Suppressor macrophage treated with lipopolysaccharide for 4 hours (primary cell): ENCODE results near the gene PLEK.
"Not testable (repeated sequence)": the region's sequence is repeated elsewhere in the genome, so short reads cannot be mapped to it uniquely, and the experiment has no call there.

Experiments
- DNase-seq: peaks from one replicate; pipeline ENCODE4 v3.0.0-alpha.2; 2020

The PLEK gene

DNA sequence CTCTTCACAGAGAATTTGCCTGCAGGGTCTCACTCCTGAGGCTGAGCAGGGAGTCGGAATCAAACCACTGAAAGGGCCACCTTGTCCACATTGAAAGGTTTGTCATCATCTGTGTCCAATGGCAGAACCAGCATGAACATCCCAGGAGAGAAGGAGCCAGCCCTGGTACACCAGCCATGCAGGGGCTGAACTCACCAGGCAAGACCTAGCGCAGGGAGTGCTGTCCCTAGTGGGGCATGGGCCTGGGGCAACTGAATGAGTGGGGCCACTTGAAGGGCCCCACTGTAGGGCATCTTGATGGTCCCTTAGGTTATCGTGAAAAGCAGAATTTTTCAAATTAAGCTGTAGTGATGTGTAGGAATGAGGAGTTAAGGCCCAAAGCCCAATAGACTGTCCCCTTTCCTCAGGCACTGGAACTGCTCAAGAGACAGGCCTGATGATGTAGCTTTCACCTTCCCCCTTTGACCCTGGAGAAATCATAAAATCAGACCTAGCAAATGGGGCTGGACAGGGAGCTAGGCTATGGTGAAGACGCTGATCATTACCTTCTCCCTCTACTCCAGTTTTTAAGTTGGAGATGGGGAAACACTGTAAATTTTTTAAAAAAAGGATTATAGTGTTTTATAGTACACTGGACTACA lies 8.4 kb upstream of the PLEK start:
- no peak for DNase-seq

DNA sequence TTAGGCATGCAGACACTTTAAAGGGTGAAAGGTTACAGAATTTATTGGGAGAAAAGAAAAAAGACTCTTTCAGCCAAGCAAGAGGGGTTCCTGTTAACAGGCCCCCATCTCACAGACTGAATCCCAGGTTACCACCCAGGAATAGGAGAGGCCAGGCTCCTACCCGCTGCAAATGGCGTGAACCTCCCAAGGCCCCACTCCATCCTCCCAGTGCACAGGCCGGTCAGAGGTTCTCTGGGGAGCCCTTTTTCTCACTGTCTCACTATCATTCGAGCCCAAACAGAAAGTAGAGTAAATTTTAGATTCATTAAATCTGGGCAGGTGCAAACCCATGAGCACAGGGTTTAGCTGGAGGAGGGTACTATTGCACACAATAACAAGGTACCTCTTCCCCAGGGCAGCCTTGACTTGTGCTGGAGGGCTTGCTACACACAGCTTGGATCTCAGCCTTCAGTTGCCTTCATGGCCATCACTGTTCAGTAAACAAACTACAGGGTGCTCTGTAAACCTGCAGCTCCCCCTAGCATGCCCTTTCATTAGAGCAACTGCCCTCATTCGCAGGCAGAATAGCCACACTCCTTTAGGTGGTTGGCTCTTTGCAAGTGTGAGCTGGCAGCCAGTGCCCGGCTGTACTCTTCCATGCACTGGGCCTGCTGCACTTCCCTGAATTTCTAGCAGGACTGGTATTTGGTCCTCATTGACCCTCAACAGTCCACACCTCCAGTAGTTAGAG lies 7.3 kb upstream of the PLEK start:
- peak; percentile 58 for DNase-seq

- DNase-seq: no peak
These were observed 5.2 kb upstream of the PLEK start for GRCh38 chr2:68359889-68360288.

DNA sequence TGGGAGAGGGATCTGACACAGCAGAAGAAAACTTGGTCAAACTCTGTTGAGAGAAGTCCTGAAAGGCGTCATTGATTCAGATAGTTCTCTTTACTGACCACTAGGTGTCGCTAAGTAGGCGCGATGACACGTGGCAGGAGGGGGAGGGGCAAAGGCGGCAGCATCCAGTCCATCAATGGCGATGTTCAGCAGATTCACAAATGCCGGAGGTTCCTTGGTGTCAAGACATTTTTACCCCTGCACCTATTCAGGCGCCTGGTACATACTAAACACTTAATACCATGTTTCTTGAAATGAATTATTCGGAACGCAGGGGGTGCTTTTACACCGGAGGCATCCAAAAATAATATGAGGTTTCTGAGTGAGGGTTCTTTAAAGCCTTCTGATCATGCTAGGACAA lies 3.0 kb upstream of the PLEK start:
- DNase-seq: peak; percentile 91

DNA sequence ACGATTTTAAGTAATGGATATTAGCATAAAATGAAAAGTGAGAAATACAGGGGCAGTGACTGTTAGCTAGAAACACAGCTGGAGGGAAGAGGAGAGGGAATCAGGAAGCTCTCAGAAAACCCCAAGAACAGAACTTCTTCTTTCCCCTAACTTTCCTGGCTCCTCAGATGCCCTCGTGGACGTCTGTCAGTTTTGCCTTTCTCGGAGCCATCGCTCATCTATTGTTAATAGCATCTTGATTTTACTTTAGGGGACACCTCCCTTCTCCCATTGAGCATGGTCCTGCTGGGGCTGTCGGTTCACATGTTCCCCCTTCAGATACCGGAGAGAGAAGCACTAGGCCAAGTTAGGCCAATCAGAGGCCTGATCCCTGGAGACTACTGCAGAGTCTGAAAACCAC lies 2.3 kb upstream of the PLEK start:
- DNase-seq: peak; percentile 63

- peak; percentile 71 for DNase-seq
These were observed 1.4 kb upstream of the PLEK start for GRCh38 chr2:68363721-68364120.

GRCh38 chr2:68366083-68366560 lies 1.0 kb downstream of the PLEK start:
- DNase-seq: peak; percentile 85

DNA sequence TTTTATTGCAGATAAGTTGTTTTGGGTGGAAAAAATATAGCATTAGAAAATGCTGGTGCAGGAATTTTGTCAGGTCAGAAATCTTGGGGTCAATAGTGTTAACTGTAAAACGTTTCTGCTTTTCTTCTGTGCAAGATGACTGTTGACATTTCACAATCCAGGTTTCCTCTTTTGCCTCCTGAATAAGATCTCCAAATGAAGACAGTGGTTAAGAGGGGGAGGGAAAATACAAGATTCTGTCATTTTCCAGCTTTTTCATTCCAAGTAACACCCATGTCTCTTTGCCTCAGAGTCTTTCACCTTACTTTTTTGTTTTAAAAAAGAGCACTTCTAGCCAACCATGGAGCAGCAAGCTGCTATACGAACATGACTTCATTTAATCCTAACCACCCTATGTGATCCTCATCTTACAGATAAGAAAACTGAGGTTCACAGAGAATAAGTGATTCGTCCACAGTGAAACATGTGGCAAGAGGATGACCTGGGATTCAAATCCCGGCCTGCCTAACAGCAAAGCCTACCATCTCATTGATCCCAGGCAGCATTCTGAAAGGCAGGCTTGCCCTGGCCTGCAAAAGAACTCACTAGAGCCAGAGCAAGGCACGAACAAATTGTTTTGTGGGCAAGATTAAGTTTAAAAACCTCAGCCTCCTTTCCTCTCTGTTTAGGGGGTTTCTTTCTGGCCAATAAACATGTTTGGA lies 3.0 kb downstream of the PLEK start:
- DNase-seq: peak; percentile 85

DNA sequence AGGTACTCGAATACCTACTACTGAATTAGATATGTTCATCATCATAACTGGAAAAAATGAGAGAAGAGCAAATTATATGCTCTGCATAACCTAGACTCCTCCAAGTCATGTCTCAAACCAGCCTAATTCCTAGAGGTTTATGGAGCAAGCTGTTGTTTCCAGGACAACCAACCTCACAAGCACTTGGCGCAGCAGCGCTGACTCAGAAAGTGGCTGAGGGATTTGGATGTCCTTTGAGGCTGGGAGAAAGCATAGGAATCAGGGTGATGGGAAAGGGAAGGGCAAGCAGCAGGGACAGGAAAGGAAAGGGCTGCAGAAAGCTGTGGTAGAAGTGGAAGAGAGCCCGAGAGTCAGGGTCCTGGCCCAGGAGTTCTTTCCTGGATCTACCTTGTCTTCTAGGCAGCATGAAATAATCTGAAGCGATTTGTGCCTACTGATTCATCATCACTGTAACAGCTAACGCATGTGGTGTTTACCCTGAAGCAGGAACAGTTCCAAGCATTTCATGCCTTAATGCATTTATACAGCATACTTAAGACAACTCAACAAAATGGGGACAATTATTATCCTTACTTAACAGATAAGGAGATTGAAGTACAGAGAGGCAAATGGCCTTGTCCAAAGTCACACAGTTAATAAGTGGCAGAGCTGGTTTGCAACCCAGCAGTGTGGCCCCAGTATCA lies 3.7 kb downstream of the PLEK start:
- DNase-seq: no peak

DNA sequence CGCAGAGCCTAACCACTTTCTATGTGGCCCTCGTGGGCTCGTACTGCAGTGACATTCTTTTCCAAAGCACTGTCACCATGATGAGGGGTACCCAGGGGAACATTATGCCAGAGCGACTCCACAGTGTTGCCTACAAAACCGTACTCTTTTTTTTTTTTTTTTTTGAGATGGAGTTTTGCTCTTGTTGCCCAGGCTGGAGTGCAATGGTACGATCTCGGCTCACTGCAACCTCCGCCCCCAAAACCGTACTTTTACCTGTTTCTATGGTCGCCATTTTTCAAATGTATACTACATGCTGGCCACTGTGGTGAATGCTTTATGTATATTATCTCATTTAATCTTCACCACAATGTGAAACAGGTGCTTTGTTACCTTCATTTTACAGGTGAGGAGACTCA lies 4.3 kb downstream of the PLEK start:
- no peak for DNase-seq

DNA sequence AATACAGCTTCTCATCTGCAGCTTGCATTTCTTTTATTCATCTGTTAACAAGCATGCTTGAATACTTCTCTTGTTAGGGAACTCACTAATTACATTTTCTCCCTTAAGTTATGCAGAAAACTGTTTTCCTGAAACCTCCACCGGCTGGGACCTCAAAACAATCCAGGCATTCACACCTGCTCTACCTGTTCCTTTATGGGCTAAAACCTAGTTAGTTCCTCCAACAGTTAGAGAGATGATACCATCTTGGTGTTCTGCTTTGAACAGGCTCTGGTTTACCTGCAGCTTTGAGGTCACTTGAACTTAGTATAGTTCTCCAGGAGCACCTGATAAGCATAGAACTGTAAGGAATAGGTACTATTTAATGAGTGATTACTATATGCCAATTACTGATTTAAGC lies 6.1 kb downstream of the PLEK start:
- DNase-seq: no peak

GRCh38 chr2:68371581-68371980 lies 6.5 kb downstream of the PLEK start:
- DNase-seq: no peak

DNA sequence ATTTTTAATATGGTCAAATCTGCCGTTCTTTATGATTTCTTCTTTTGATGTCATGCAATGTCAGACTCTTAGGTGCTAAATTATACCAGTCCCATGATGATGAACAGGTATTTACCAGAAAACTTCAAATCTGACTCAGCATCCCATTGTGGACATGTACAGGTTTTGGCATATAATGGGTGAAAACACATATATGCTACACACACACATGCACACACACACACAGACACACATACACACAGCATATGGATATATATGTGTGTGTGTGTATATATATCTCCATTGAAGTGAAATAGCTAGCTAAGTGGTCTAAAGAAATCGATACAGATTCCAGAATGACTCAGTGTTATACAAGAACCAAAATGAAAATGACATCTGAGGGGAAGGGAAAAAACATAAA lies 7.4 kb downstream of the PLEK start:
- DNase-seq: no peak

DNA sequence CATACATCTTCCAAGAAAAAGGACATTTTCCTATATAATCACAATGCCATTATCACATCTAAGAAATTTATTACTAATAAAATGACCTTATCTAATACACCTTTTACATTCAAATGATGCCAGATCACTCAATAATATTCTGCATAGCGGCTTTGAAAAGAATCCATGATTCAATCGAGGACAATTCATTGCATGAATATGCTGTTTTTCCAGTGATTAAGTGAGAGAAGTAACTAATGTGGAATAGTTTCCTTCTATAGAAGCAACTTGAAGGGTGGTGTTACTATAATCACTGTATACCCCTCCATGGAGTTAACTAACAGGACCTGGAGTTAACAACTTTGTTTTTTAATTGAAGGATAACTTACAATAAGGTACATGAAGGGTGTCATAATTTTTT lies 9.1 kb downstream of the PLEK start:
- no peak for DNase-seq

DNA sequence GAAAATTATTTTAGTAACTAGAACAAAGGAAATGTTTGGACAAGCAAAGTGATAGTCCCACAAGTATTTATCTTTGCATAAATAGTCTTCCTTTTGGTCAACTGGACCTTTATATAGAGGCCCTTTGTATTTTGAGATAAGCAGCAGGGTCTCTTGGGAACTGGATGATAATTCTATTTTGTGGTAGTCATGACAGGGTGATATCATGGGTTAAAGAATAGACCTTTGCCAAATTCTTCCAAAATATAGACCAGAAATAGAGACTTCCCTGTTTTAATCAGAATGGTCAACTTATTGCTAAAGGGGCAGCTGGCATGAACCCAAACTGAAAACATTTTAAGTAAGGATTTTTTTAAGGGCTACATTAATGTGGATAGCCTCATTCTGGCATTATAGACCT lies 10.5 kb downstream of the PLEK start:
- no peak for DNase-seq

DNA sequence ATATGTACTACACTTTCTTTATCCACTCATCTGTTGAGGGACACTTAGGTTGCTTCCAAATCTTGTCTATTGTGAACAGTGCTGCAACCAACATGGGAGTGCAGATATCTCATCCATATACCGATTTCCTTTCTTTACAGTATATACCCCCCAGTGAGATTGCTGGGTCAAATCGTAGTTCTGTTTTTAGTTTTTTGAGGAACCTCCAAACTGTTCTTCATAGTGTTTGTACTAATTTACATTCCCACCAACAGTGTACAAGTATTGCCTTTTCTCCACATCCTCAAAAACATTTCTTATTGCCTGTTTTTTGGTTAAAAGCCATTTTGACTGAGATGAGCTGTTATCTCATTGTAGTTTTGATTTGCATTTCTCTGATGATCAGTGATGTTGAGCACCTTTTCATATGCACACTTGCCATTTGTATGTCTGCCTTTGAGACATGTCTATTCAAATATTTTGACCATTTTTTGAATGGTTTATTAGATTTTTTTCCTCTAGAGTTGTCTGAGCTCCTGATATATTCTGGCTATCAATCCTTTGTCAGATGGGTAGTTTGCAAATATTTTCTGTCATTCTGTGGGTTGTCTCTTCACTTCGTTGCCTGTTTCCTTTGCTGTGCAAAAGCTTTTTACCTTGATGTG lies 12.2 kb downstream of the PLEK start:
- DNase-seq: peak; percentile 53

GRCh38 chr2:68378779-68379178 lies 13.7 kb downstream of the PLEK start:
- DNase-seq: not testable (repeated sequence)

GRCh38 chr2:68379184-68379708 lies 14.2 kb downstream of the PLEK start:
- no peak for DNase-seq

DNA sequence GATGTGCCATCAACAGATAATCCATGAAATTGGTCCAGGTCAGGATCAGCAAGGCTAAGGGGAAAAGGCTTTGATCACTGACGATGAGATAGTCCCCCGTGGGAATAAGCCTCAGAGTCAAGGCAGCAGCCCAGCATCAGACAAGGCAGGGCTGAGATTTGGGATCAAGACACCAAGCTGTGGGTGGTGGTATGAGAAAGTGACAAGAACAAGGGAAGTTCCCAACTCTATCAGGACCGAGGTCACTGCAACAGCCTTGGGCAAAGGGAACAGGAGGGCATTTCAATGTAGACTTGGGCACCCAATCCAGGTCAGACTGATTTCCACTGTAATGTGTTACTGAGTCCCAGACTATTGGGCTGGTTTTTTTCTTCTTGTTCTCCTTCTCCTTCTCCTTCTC lies 18.7 kb downstream of the PLEK start:
- no peak for DNase-seq

DNA sequence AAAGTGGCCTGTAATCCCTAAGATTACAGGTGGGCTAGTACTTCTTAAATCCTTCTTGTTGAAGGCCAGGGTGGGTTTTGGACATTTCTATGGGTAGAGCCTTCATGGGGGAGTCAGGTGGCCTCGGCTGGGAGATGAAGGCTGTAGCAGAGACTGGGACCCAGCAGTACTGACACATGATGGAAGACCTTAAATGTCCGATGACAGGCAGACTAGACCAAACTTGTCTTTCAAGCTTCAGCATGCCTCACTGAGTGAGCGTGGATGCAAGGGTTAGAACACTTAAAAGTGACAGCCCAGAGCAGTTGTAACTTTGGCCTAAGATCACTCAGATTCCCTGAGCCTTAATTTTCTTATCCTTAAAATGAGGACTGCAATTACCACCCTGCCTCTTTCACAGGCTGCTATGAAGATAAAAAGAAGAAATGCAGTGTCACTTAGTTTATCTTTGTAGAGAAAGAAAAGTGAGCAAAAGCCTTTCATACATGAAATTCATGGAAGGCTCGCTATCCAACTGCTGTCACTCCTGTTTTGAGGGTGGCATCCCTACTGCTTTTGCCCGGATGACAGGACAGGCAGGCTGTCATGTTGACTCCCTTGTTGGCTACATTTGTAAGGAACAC lies 19.5 kb downstream of the PLEK start:
- DNase-seq: no peak

DNA sequence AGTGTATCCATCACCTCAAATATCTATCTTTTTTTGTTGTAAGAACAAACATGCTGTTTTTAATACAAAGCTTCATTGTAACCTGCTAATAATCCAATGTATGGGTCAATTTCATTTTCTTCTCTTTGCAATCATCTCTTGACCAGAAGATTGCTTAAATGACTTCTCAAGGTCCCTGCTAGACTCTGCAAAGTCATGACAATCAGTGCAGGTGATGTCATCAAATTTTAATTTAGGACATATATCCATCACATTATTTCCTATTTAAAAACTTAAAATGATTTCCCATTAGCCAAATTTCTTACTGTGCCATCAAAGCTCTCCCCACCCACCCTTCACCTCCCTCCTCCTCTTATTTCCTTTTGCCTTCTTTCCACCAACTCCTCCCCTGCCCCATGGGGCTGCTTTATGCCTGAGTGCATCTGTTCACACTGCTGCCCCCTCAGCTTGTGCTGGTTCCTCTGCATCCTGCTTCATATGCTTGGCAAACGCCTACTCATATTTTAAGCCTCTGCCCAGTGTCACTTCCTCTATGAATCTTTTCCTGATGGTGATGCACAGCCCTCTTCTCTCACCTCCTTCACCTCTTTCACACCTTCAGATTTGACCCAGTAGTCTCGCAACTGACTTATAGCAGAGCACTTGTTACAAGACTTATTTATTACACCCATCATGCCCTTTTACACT lies 20.3 kb downstream of the PLEK start:
- DNase-seq: peak; percentile 69

GRCh38 chr2:68385907-68386287 lies 20.8 kb downstream of the PLEK start:
- DNase-seq: no peak
